ENCODE results near the gene BANP. TPM values are rescaled to one million over a fixed set of nuclear protein-coding genes. Genes with fewer than 3 reads are reported as not detected.
A peak's percentile ranks its signal among the peaks of the same experiment; 100 is the strongest.
"Not testable (repeated sequence)": the region's sequence is repeated elsewhere in the genome, so short reads cannot be mapped to it uniquely, and the experiment has no call there.

The BANP gene
- 28.0 and 31.0 TPM in 2 replicates for total RNA-seq
- polyA plus RNA-seq: 9.3 and 12.2 TPM in 2 replicates
- 6.0 and 8.8 TPM in 2 replicates for polyA plus RNA-seq (2012)
- polyA minus RNA-seq (ENCODE audit: low replicate concordance): 20.4 and 30.4 TPM in 2 replicates

GRCh38 chr16:87950765-87951551 lies at the start of gene BANP:
BANP (plus strand) TSS chr16:87951434; CDS start chr16:87975116, 23,682 bp downstream.
- Histone ChIP-seq H4K20me1 (ENCODE audit: control insufficient read depth, extremely low read depth, insufficient read depth, low read length) (no peaks in the 10 kb centered on the region), H3K27me3 (ENCODE audit: control insufficient read depth, insufficient read depth, low read length) (no peaks in the 10 kb centered on the region), H3K36me3 (ENCODE audit: control insufficient read depth, insufficient read depth, low read length) (peaks cover 3% of the 10 kb centered on the region), H3K27ac (ENCODE audit: insufficient read depth, low read length) (peak within 1 kb of the TSS; percentile 95), H3K9ac (ENCODE audit: insufficient read depth, low read length) (peak within 1 kb of the TSS; percentile 100), H3K79me2 (ENCODE audit: control insufficient read depth, insufficient read depth, low read length) (peaks cover 43% of the 10 kb centered on the region), H3K4me1 (ENCODE audit: control insufficient read depth, extremely low read depth, insufficient read depth, low read length) (peaks cover 5% of the 10 kb centered on the region), H3K4me2 (ENCODE audit: extremely low read depth, insufficient read depth, low read length) (peak within 1 kb of the TSS; percentile 98), H3K9me3 (ENCODE audit: control insufficient read depth, insufficient read depth, low read depth, low read length) (no peaks in the 10 kb centered on the region), H3K4me3 (replicated peaks in 1 of 4; ENCODE audit: control extremely low read depth in 1 of 4, insufficient read depth in 1 of 4, low read depth in 3 of 4, low read length in 4 of 4) (peak within 1 kb of the TSS; percentile 74 to 88 (median 82)), H2AFZ (ENCODE audit: low read length) (peak within 1 kb of the TSS; percentile 99)
- TF ChIP-seq EZH2 (IDR thresholded peaks at IDR 0.05; ENCODE audit: low read length, missing control alignments) (no peak), CTCF (conservative IDR thresholded peaks at IDR 0.05 in 1 of 2, IDR thresholded peaks at IDR 0.05 in 1 of 2; ENCODE audit: low read depth in 1 of 2, low read length in 2 of 2) (peak in 1 of 2 donors; percentile 36)
- peak; percentile 99 for DNase-seq (ENCODE audit: low read depth in 2 of 2)

GRCh38 chr16:87904963-87905362 lies 46.3 kb upstream of the BANP start:
- H3K4me2 ChIP-seq (ENCODE audit: extremely low read depth, insufficient read depth, low read length); DNase-seq (ENCODE audit: low read depth in 2 of 2); H4K20me1 ChIP-seq (ENCODE audit: control insufficient read depth, extremely low read depth, insufficient read depth, low read length); H2AFZ ChIP-seq (ENCODE audit: low read length); H3K9me3 ChIP-seq (ENCODE audit: control insufficient read depth, insufficient read depth, low read depth, low read length); H3K79me2 ChIP-seq (ENCODE audit: control insufficient read depth, insufficient read depth, low read length); H3K27me3 ChIP-seq (ENCODE audit: control insufficient read depth, insufficient read depth, low read length); H3K4me1 ChIP-seq (ENCODE audit: control insufficient read depth, extremely low read depth, insufficient read depth, low read length); H3K36me3 ChIP-seq (ENCODE audit: control insufficient read depth, insufficient read depth, low read length); H3K9ac ChIP-seq (ENCODE audit: insufficient read depth, low read length); H3K27ac ChIP-seq (ENCODE audit: insufficient read depth, low read length); H3K4me3 ChIP-seq (replicated peaks in 1 of 4; ENCODE audit: control extremely low read depth in 1 of 4, insufficient read depth in 1 of 4, low read depth in 3 of 4, low read length in 4 of 4): not testable (repeated sequence)

- not testable (repeated sequence) for H3K27me3 ChIP-seq (ENCODE audit: control insufficient read depth, insufficient read depth, low read length); H3K9ac ChIP-seq (ENCODE audit: insufficient read depth, low read length); H3K27ac ChIP-seq (ENCODE audit: insufficient read depth, low read length); H3K4me3 ChIP-seq (replicated peaks in 1 of 4; ENCODE audit: control extremely low read depth in 1 of 4, insufficient read depth in 1 of 4, low read depth in 3 of 4, low read length in 4 of 4); H3K9me3 ChIP-seq (ENCODE audit: control insufficient read depth, insufficient read depth, low read depth, low read length); H3K4me2 ChIP-seq (ENCODE audit: extremely low read depth, insufficient read depth, low read length); H2AFZ ChIP-seq (ENCODE audit: low read length); DNase-seq (ENCODE audit: low read depth in 2 of 2); H3K4me1 ChIP-seq (ENCODE audit: control insufficient read depth, extremely low read depth, insufficient read depth, low read length); H3K79me2 ChIP-seq (ENCODE audit: control insufficient read depth, insufficient read depth, low read length); H3K36me3 ChIP-seq (ENCODE audit: control insufficient read depth, insufficient read depth, low read length); H4K20me1 ChIP-seq (ENCODE audit: control insufficient read depth, extremely low read depth, insufficient read depth, low read length)
These were observed 45.7 kb upstream of the BANP start for GRCh38 chr16:87905521-87905920.

- H3K4me2 ChIP-seq (ENCODE audit: extremely low read depth, insufficient read depth, low read length); DNase-seq (ENCODE audit: low read depth in 2 of 2); H3K27ac ChIP-seq (ENCODE audit: insufficient read depth, low read length); H4K20me1 ChIP-seq (ENCODE audit: control insufficient read depth, extremely low read depth, insufficient read depth, low read length); H3K27me3 ChIP-seq (ENCODE audit: control insufficient read depth, insufficient read depth, low read length); H3K9me3 ChIP-seq (ENCODE audit: control insufficient read depth, insufficient read depth, low read depth, low read length); H3K36me3 ChIP-seq (ENCODE audit: control insufficient read depth, insufficient read depth, low read length); H3K79me2 ChIP-seq (ENCODE audit: control insufficient read depth, insufficient read depth, low read length); H3K9ac ChIP-seq (ENCODE audit: insufficient read depth, low read length); H2AFZ ChIP-seq (ENCODE audit: low read length); H3K4me3 ChIP-seq (replicated peaks in 1 of 4; ENCODE audit: control extremely low read depth in 1 of 4, insufficient read depth in 1 of 4, low read depth in 3 of 4, low read length in 4 of 4); H3K4me1 ChIP-seq (ENCODE audit: control insufficient read depth, extremely low read depth, insufficient read depth, low read length): not testable (repeated sequence)
These were observed 43.1 kb upstream of the BANP start for GRCh38 chr16:87908101-87908500.

All from fibroblast of lung (primary cell).